ENCODE results near the gene SPIN2A. TPM values are rescaled to one million over a fixed set of nuclear protein-coding genes. Genes with fewer than 3 reads are reported as not detected.
"Not testable (repeated sequence)": the region's sequence is repeated elsewhere in the genome, so short reads cannot be mapped to it uniquely, and the experiment has no call there.

Gene SPIN2A
- total RNA-seq, 1 donor from 2014 or later: 0.26 TPM

DNA sequence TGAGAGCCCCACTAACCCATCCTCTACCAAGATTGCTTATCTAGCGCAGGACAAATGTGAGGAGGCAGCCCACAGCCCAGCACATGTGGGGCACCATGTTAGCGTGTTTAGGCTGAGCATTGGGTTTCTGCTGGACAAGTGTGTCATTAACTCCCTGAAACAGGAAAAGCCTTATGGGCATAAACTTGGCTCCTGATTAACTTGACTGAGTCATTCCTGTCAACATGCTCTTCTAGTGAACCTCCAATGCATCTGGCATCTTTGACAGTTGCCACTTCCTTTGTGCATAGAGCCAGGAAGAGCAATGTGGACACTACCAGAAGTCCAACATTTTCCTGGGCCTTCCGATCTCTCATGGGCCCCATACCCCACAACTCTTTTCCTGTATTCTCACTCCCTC lies 2.5 kb downstream of the SPIN2A start:
- H3K9me3 Mint-ChIP-seq: peaks cover 4% of the 10 kb centered on the region
- Histone ChIP-seq H3K36me3 (no peaks in the 10 kb centered on the region), H3K4me3 (no peak overlapping the region), H3K9me3 (ENCODE audit: low read depth) (no peaks in the 10 kb centered on the region), H2AFZ (replicated peaks) (no peak overlapping the region), H4K20me1 (ENCODE audit: low read depth) (no peaks in the 10 kb centered on the region), H3K79me2 (ENCODE audit: low read depth) (no peaks in the 10 kb centered on the region), H3K4me1 (no peaks in the 10 kb centered on the region), H3K4me2 (no peak overlapping the region), H3K9ac (no peak overlapping the region), H3F3A (ENCODE audit: low read depth) (peaks cover 7% of the 10 kb centered on the region), H3K27ac (no peak overlapping the region), H3K27me3 (no peaks in the 10 kb centered on the region)
- no peaks in the 10 kb centered on the region for H3K27me3 Mint-ChIP-seq (ENCODE audit: insufficient read depth, low read depth)
- peaks cover 2% of the 10 kb centered on the region for H3K36me3 Mint-ChIP-seq
- no peak for DNase-seq (ENCODE audit: low spot score)
- H3K27ac Mint-ChIP-seq: no peak overlapping the region
- H3K4me1 Mint-ChIP-seq: peaks cover 4% of the 10 kb centered on the region
- no peak for TF ChIP-seq EZH2phosphoT487 (IDR thresholded peaks at IDR 0.05)
- no peak for TF ChIP-seq EZH2 (IDR thresholded peaks at IDR 0.05)
- TF ChIP-seq, protein P1, sequence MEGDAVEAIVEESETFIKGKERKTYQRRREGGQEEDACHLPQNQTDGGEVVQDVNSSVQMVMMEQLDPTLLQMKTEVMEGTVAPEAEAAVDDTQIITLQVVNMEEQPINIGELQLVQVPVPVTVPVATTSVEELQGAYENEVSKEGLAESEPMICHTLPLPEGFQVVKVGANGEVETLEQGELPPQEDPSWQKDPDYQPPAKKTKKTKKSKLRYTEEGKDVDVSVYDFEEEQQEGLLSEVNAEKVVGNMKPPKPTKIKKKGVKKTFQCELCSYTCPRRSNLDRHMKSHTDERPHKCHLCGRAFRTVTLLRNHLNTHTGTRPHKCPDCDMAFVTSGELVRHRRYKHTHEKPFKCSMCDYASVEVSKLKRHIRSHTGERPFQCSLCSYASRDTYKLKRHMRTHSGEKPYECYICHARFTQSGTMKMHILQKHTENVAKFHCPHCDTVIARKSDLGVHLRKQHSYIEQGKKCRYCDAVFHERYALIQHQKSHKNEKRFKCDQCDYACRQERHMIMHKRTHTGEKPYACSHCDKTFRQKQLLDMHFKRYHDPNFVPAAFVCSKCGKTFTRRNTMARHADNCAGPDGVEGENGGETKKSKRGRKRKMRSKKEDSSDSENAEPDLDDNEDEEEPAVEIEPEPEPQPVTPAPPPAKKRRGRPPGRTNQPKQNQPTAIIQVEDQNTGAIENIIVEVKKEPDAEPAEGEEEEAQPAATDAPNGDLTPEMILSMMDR (IDR thresholded peaks at IDR 0.05): no peak
- no peak overlapping the region for H3K4me3 Mint-ChIP-seq

DNA sequence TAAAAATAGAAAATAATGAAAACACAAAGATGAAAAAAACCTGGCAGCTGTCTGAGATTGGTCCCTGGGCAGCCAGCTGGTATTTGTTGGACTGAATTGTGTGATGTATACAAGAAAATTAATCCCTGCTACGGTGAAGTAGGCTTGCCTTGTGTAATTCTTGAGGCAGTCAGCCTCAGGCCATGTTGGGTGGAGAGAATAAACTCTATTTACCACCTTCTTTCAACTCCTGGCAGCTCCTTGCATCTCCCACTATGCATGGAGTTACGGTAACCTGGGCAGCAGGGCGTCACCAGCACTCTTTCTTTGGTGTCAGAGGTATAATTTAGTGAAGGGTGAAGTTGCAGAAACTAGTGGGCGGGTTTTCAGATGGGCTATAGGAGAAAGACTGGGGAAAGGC lies 3.5 kb downstream of the SPIN2A start:
- no peaks in the 10 kb centered on the region for H3K4me1 ChIP-seq
- H3K36me3 ChIP-seq: no peaks in the 10 kb centered on the region
- H3F3A ChIP-seq (ENCODE audit: low read depth): peaks cover 7% of the 10 kb centered on the region
- no peak overlapping the region for H2AFZ ChIP-seq (replicated peaks)
- H3K79me2 ChIP-seq (ENCODE audit: low read depth): no peaks in the 10 kb centered on the region
- peaks cover 2% of the 10 kb centered on the region for H3K36me3 Mint-ChIP-seq
- no peak overlapping the region for H3K4me2 ChIP-seq
- H3K9me3 ChIP-seq (ENCODE audit: low read depth): no peaks in the 10 kb centered on the region
- H3K27ac Mint-ChIP-seq: no peak overlapping the region
- no peak overlapping the region for H3K4me3 Mint-ChIP-seq
- no peak for DNase-seq (ENCODE audit: low spot score)
- TF ChIP-seq EZH2phosphoT487 (IDR thresholded peaks at IDR 0.05): no peak
- TF ChIP-seq EZH2 (IDR thresholded peaks at IDR 0.05): no peak
- H3K4me3 ChIP-seq: no peak overlapping the region
- H4K20me1 ChIP-seq (ENCODE audit: low read depth): no peaks in the 10 kb centered on the region
- no peak overlapping the region for H3K9ac ChIP-seq
- no peaks in the 10 kb centered on the region for H3K9me3 Mint-ChIP-seq
- peaks cover 4% of the 10 kb centered on the region for H3K4me1 Mint-ChIP-seq
- no peaks in the 10 kb centered on the region for H3K27me3 Mint-ChIP-seq (ENCODE audit: insufficient read depth, low read depth)
- H3K27ac ChIP-seq: no peak overlapping the region
- no peaks in the 10 kb centered on the region for H3K27me3 ChIP-seq

DNA sequence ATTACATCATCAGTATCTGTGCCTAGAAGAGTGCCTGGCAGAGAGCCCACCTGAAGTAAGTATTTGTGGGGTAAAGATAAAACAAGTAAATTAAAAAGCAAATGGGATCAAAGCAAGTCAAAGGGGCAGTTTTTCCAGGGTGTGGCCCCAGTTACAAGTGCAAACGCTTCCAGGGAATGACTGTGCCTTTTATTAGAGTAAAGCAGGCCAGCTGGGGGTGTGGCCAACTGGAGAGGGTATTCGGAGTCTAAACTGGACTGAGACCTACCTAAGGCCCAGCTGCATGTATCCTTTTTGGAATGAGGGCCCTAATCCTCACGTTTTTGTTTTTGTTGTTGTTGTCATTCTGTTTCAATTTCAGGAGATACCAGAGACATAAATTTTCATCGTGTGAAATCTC lies 3.9 kb downstream of the SPIN2A start:
- H3F3A ChIP-seq (ENCODE audit: low read depth); H3K27me3 Mint-ChIP-seq (ENCODE audit: insufficient read depth, low read depth); H3K4me3 Mint-ChIP-seq; H3K9me3 Mint-ChIP-seq; H3K36me3 ChIP-seq; H3K4me3 ChIP-seq; DNase-seq (ENCODE audit: low spot score); H3K27me3 ChIP-seq; H3K9me3 ChIP-seq (ENCODE audit: low read depth); H4K20me1 ChIP-seq (ENCODE audit: low read depth); H3K36me3 Mint-ChIP-seq; H3K79me2 ChIP-seq (ENCODE audit: low read depth); H3K27ac Mint-ChIP-seq; H3K9ac ChIP-seq; H3K4me2 ChIP-seq; H3K27ac ChIP-seq; H2AFZ ChIP-seq (replicated peaks); H3K4me1 Mint-ChIP-seq; H3K4me1 ChIP-seq: not testable (repeated sequence)

DNA sequence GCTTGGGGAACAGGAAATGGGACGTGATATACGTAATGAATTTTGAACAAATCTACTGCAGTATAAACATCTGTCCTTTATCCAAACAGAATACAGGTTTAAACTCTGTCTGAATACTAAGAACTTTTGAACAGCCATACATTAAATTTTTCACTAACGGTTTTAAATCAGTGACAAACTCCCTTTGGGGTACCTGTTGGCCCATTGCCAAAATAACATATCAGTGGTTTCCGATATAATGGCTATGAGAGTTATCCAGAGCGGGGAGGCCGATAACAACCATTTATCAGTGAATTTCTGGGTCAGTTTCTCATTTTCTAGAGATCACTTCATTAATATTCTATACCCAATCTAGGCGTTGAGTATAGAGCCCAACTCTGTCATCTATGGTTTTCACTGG lies 5.2 kb downstream of the SPIN2A start:
- DNase-seq (ENCODE audit: low spot score): no peak
- no peaks in the 10 kb centered on the region for H3F3A ChIP-seq (ENCODE audit: low read depth)
- no peak overlapping the region for H3K27ac Mint-ChIP-seq
- no peak overlapping the region for H3K9ac ChIP-seq
- H3K79me2 ChIP-seq (ENCODE audit: low read depth): no peaks in the 10 kb centered on the region
- no peaks in the 10 kb centered on the region for H3K27me3 Mint-ChIP-seq (ENCODE audit: insufficient read depth, low read depth)
- no peak overlapping the region for H3K4me2 ChIP-seq
- no peak overlapping the region for H2AFZ ChIP-seq (replicated peaks)
- no peaks in the 10 kb centered on the region for H3K27me3 ChIP-seq
- peaks cover 2% of the 10 kb centered on the region for H3K36me3 Mint-ChIP-seq
- no peaks in the 10 kb centered on the region for H3K36me3 ChIP-seq
- H3K4me3 ChIP-seq: no peak overlapping the region
- H3K4me1 Mint-ChIP-seq: no peaks in the 10 kb centered on the region
- H4K20me1 ChIP-seq (ENCODE audit: low read depth): no peaks in the 10 kb centered on the region
- H3K4me1 ChIP-seq: no peaks in the 10 kb centered on the region
- H3K4me3 Mint-ChIP-seq: no peak overlapping the region
- TF ChIP-seq, protein P1 (IDR thresholded peaks at IDR 0.05): no peak
- TF ChIP-seq EZH2 (IDR thresholded peaks at IDR 0.05) (no peak), EZH2phosphoT487 (IDR thresholded peaks at IDR 0.05) (no peak)
- no peaks in the 10 kb centered on the region for H3K9me3 Mint-ChIP-seq
- no peak overlapping the region for H3K27ac ChIP-seq
- no peaks in the 10 kb centered on the region for H3K9me3 ChIP-seq (ENCODE audit: low read depth)

All from neural progenitor cell (in vitro differentiated cells).